Testis (tissue), 3 donors: ENCODE data around the gene LLGL2. TPM values are rescaled to one million over a fixed set of nuclear protein-coding genes. Genes with fewer than 3 reads are reported as not detected.
"Not testable (repeated sequence)": the region's sequence is repeated elsewhere in the genome, so short reads cannot be mapped to it uniquely, and the experiment has no call there.

Experiments used
- DNase-seq: peaks from one replicate; pipeline ENCODE4 v3.0.0-alpha.2; 2019
- H3K27ac ChIP-seq, 2 donors: fragments of 200-600 bp; sonication (generic); one replicate each; pipeline ENCODE4 v1.5.1; 2019
- H3K27me3 ChIP-seq: fragments of 200-600 bp; sonication (generic); one replicate; pipeline ENCODE4 v1.5.1; 2019
- H3K36me3 ChIP-seq: fragments of 200-600 bp; sonication (generic); one replicate; pipeline ENCODE4 v1.5.1; 2017; ENCODE audit warnings: low read depth; ENCODE audit errors: missing control alignments
- H3K4me1 ChIP-seq: fragments of 200-600 bp; sonication (generic); one replicate; pipeline ENCODE4 v1.5.1; 2019
- H3K4me3 ChIP-seq, 2 donors: fragments of 200-600 bp; sonication (generic); one replicate each; pipeline ENCODE4 v1.5.1; 2017 to 2019
- H3K9me3 ChIP-seq: fragments of 200-600 bp; sonication (generic); one replicate; pipeline ENCODE4 v1.5.1; 2017
- POLR2A ChIP-seq: fragments of 450-650 bp; IDR thresholded peaks from one replicate; pipeline ENCODE4 v1.6.1; 2017; ENCODE audit warnings: antibody characterized with exemption, mild to moderate bottlenecking, moderate library complexity
- WGBS, 2 donors: methylation state at CpG; one replicate each; pipeline ENCODE4 v1.1.5; 2018; 5-methylcytosine and 5-hydroxymethylcytosine counted together
- intact Hi-C: fragments of 100-400 bp; cut with DNase I; formaldehyde crosslinking; loops from one replicate; pipeline ENCODE4 v1.15.1; 2023; ENCODE audit warnings: low total_unique reads
- polyA plus RNA-seq: library from polyadenylated mRNA; stranded (reverse); fragments of 350-450 nt; fragmentation: Illumina TruSeq; extraction: RNeasy Lipid Tissue Mini Kit (QIAGEN cat#74804); gene quantifications from one replicate; pipeline ENCODE4 v1.2.3, GENCODE V29; 2014; ENCODE audit warnings: low read depth, low replicate concordance; ENCODE audit not compliant: insufficient read depth
- total RNA-seq, 2 donors: library from RNA; depleted of rRNA; stranded (reverse); fragments of >200 nt; gene quantifications; one replicate each; pipeline ENCODE4 v1.2.3, GENCODE V29; 2016
- TF ChIP-seq, protein P1 (sequence below), 3 experiments: fragments of 450-650 bp in 2 of 3; fragments of 200-600 bp in 1 of 3; sonication (generic) in 1 of 3; IDR thresholded peaks; one replicate each; pipeline ENCODE4 v1.5.1; 2016 to 2019; ENCODE audit warnings: antibody characterized with exemption in 3 of 3, mild to moderate bottlenecking in 2 of 3, moderate library complexity in 1 of 3

The LLGL2 gene
- total and polyA plus RNA-seq, 3 donors from 2014 or later: 20.6 to 34.3 (median 22.9) TPM

DNA sequence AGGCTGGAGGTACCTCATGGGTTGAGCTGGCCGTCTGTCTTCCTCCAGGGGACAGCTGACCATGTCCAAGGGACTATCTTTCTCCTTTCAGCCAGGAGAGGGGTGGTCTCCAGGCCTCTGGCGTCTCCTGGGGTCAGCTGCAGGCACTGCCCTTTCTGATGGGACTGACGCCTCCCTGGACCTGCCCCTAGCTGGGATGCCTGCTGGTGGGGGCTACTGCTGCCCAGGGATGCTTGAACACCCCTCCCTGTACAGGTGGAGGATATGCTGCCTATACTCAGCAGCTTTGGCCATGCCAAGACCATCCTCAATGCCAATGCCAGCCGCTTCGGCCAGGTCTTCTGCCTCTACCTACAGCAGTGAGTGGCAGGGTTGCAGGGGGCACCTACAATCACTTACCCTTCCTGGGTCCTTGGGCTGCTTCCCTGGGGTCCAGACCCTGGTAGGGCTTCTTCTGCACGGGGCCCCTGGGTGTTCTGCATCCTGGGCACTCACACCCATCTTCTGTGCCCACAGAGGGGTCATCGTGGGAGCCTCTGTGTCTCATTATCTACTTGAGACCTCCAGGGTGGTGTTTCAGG lies 66.3 kb downstream of the LLGL2 start:
- 90 to 93% methylated on average over 3 to 7 of the region's 7 CpGs for WGBS, 2 donors
- Histone ChIP-seq H3K4me3 (no peak overlapping the region), H3K9me3 (no peaks in the 10 kb centered on the region), H3K27me3 (no peaks in the 10 kb centered on the region), H3K4me1 (peaks cover 14% of the 10 kb centered on the region), H3K27ac (no peak overlapping the region), H3K36me3 (no peaks in the 10 kb centered on the region)
- intact Hi-C loops: no loop called here
- DNase-seq: no peak
- TF ChIP-seq, protein P1, sequence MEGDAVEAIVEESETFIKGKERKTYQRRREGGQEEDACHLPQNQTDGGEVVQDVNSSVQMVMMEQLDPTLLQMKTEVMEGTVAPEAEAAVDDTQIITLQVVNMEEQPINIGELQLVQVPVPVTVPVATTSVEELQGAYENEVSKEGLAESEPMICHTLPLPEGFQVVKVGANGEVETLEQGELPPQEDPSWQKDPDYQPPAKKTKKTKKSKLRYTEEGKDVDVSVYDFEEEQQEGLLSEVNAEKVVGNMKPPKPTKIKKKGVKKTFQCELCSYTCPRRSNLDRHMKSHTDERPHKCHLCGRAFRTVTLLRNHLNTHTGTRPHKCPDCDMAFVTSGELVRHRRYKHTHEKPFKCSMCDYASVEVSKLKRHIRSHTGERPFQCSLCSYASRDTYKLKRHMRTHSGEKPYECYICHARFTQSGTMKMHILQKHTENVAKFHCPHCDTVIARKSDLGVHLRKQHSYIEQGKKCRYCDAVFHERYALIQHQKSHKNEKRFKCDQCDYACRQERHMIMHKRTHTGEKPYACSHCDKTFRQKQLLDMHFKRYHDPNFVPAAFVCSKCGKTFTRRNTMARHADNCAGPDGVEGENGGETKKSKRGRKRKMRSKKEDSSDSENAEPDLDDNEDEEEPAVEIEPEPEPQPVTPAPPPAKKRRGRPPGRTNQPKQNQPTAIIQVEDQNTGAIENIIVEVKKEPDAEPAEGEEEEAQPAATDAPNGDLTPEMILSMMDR (IDR thresholded peaks at IDR 0.05): no peak
- TF ChIP-seq POLR2A: no peak

DNA sequence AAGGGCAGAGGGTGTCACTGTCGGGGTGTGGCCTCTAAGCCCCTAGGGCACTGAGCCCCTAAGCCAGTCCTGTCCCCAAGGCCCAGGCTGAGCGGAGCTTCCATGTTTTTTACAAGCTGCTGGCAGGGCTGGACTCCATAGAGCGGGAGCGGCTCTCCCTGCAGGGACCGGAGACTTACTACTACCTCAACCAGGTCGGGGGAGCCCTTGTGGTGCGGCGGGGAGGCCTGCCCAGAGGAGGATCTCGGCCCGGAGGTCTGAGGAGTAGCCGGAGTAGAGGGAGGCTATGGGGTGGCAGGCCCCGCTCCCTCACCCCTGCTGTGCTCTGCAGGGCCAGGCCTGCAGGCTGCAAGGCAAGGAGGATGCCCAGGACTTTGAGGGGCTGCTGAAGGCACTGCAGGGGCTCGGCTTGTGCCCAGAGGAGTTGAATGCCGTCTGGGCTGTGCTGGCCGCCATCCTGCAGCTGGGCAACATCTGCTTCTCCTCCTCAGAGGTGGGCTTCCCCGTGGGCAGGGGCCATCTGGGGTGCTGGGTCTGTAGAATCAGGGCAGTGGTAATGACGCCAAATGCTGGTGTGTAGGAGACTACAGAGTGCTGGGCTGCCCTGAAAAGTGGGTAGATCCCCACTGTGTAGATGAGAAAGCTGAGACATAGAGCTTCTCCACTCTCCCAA lies 67.0 kb downstream of the LLGL2 start:
- intact Hi-C loops: no loop called here
- DNase-seq: no peak
- Histone ChIP-seq H3K4me1 (peaks cover 8% of the 10 kb centered on the region), H3K36me3 (no peaks in the 10 kb centered on the region), H3K9me3 (no peaks in the 10 kb centered on the region), H3K4me3 (no peak overlapping the region), H3K27ac (no peak overlapping the region), H3K27me3 (no peaks in the 10 kb centered on the region)
- TF ChIP-seq, protein P1 (IDR thresholded peaks at IDR 0.05): no peak
- no peak for TF ChIP-seq POLR2A
- WGBS, 2 donors: 81 to 93% methylated on average over 12 to 17 of the region's 17 CpGs

DNA sequence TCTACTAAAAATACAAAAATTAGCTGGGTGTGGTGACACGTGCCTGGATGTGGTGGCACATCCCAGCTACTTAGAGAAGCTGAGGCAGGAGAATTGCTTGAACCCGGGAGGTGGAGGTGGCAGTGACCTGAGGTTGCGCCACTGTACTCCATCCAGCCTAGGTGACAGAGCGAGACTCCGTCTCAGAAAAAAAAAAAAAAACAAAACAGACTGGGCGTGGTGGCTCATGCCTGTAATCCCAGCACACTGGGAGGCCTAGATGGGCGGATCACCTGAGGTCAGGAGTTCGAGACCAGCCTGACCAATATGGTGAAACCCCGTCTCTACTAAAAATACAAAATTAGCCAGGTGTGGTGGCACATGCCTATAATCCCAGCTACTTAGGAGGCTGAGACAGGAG lies 67.9 kb downstream of the LLGL2 start:
- H3K4me3 ChIP-seq, intact Hi-C loops, H3K9me3 ChIP-seq, DNase-seq, H3K27ac ChIP-seq, H3K4me1 ChIP-seq, H3K27me3 ChIP-seq, H3K36me3 ChIP-seq: not testable (repeated sequence)
- WGBS, 2 donors: 92 to 93% methylated on average over 9 of the region's 9 CpGs

DNA sequence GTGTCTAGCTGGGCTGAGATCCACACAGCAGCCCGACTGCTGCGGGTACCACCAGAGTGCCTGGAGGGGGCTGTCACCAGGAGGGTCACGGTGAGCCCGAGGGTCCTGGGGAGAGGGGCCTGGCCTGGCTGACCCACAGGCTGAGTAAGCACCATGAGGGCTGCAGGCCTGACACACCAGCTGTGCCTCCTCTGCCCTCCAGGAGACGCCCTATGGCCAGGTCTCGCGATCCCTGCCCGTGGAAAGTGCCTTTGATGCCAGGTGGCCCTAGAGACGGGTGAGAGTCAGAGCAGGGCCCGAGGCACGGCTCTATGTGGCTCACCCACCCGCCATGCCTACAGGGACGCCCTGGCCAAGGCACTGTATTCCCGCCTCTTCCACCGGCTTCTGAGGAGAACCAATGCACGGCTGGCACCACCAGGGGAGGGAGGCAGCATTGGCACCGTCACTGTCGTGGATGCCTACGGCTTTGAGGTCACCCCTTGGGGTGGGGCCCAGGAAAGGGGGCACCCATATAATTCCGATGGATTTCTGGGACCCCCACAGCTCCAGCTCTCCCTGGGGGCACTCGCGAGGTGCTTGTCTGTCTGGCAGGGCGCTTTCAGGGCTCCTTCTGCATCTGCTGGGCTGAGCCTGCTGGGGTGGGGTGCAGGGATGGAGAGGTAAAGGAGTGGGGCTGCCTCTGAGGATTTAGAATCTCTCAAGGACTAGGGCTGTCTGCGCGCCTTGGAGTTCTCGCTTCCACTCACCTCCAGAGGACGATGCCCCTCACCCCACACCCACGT lies 69.2 kb downstream of the LLGL2 start:
- intact Hi-C loops: no loop called here
- no peak for DNase-seq
- 83 to 94% methylated on average over 3 to 27 of the region's 28 CpGs for WGBS, 2 donors

More for the DNA sequence above, 69.2 kb downstream of the LLGL2 start:
- TF ChIP-seq, protein P1 (IDR thresholded peaks at IDR 0.05): no peak
- TF ChIP-seq POLR2A: no peak
- Histone ChIP-seq H3K27ac (no peak overlapping the region), H3K9me3 (no peaks in the 10 kb centered on the region), H3K36me3 (no peaks in the 10 kb centered on the region), H3K27me3 (no peaks in the 10 kb centered on the region), H3K4me1 (peaks cover 5% of the 10 kb centered on the region), H3K4me3 (no peak overlapping the region)
